Prostate gland (tissue), 2 donors: Measurements from ENCODE around the gene TPST1.

Experiments used
- POLR2A ChIP-seq: fragments of 450-650 bp; IDR thresholded peaks from one replicate; pipeline ENCODE4 v1.6.1; 2016; ENCODE audit warnings: antibody characterized with exemption, mild to moderate bottlenecking
- TF ChIP-seq, protein P1 (sequence below), 4 experiments: fragments of 200-600 bp in 2 of 4; fragments of 450-650 bp in 2 of 4; sonication (generic) in 2 of 4; IDR thresholded peaks; 1 replicate in 3 of 4; 2 replicates in 1 of 4; pipeline ENCODE4 v1.5.1; 2016 to 2019; ENCODE audit warnings: antibody characterized with exemption in 4 of 4, mild to moderate bottlenecking in 2 of 4, moderate library complexity in 2 of 4

DNA sequence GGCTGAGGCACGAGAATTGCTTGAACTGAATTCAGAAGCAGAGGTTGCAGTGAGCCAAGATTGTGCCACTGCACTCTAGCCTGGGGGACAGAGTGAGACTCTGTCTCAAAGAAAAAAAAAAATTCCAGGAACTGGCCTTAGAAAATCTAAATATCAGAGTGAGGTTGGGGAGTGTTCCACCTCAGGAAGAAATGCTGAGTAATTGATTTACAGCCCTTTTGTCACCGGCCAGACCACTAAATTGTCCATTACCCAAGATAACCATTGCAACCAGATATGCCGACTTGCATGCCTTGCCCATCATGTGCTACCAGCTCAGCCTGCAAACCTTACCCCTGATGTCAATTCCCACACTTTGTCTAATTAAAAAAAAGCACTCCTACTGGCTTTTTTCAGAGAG, 48.1 kb upstream of the TPST1 start:
- TF ChIP-seq, protein P1, sequence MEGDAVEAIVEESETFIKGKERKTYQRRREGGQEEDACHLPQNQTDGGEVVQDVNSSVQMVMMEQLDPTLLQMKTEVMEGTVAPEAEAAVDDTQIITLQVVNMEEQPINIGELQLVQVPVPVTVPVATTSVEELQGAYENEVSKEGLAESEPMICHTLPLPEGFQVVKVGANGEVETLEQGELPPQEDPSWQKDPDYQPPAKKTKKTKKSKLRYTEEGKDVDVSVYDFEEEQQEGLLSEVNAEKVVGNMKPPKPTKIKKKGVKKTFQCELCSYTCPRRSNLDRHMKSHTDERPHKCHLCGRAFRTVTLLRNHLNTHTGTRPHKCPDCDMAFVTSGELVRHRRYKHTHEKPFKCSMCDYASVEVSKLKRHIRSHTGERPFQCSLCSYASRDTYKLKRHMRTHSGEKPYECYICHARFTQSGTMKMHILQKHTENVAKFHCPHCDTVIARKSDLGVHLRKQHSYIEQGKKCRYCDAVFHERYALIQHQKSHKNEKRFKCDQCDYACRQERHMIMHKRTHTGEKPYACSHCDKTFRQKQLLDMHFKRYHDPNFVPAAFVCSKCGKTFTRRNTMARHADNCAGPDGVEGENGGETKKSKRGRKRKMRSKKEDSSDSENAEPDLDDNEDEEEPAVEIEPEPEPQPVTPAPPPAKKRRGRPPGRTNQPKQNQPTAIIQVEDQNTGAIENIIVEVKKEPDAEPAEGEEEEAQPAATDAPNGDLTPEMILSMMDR (IDR thresholded peaks at IDR 0.05), result no peak
- no peak for TF ChIP-seq POLR2A
